Caco-2 (cell line): Measurements from ENCODE around the gene SH3GL2. TPM values are rescaled to one million over a fixed set of nuclear protein-coding genes. Genes with fewer than 3 reads are reported as not detected.

Experiments used
- BruUV-seq: library from RNA; stranded (reverse); fragments of 400-500 nt; replicated peaks from 2 replicates; lab custom pipeline; 2021; lab: Mats Ljungman, UMichigan
- CTCF ChIA-PET: fragments of 300-600 bp; sonication (Branson Sonifier 250); formaldehyde crosslinking; loops from one replicate; lab custom pipeline; 2022; ENCODE audit warnings: antibody characterized with exemption; lab: Charles Lee
- POLR2A ChIA-PET: fragments of 300-600 bp; sonication (Branson Sonifier 250); formaldehyde crosslinking; loops from one replicate; lab custom pipeline; 2022; ENCODE audit warnings: antibody characterized with exemption; lab: Charles Lee
- DNase-seq, 2 experiments: peaks; one replicate each; pipeline versions ENCODE4 v3.0.0 to v3.0.0-alpha.2; 2020 to 2022
- H3K27me3 ChIP-seq: replicated peaks from 2 replicates; pipeline ENCODE4 v1.6.0; 2011; ENCODE audit warnings: low read length; ENCODE audit not compliant: control insufficient read depth, insufficient read depth
- H3K36me3 ChIP-seq: 2 replicates; pipeline ENCODE4 v1.5.1; 2011; ENCODE audit warnings: low read length; ENCODE audit not compliant: control insufficient read depth, insufficient read depth
- H3K4me1 ChIP-seq: fragments of 250-450 bp; sonication (Bioruptor Pico); 2 replicates; pipeline ENCODE4 v1.5.1; 2020; ENCODE audit warnings: mild to moderate bottlenecking
- H3K4me3 ChIP-seq: 2 replicates; pipeline ENCODE4 v1.5.1; 2011; ENCODE audit warnings: low read depth, mild to moderate bottlenecking, control low read depth, low read length
- H3K9me3 ChIP-seq: fragments of 250-450 bp; sonication (Bioruptor Pico); 2 replicates; pipeline ENCODE4 v1.5.1; 2020; ENCODE audit warnings: mild to moderate bottlenecking, moderate library complexity
- H3K27ac Mint-ChIP-seq: one replicate; pipeline ENCODE4 v1.8.0; 2022; ENCODE audit warnings: mixed read lengths; ENCODE audit not compliant: unreplicated experiment
- H3K27me3 Mint-ChIP-seq: one replicate; pipeline ENCODE4 v1.8.0; 2022; ENCODE audit warnings: mixed read lengths; ENCODE audit not compliant: insufficient read depth, unreplicated experiment
- H3K36me3 Mint-ChIP-seq: one replicate; pipeline ENCODE4 v1.8.0; 2022; ENCODE audit warnings: mild to moderate bottlenecking, mixed read lengths; ENCODE audit not compliant: insufficient read depth, unreplicated experiment
- H3K4me1 Mint-ChIP-seq: one replicate; pipeline ENCODE4 v1.8.0; 2022; ENCODE audit warnings: low read depth, mixed read lengths; ENCODE audit not compliant: unreplicated experiment
- H3K4me3 Mint-ChIP-seq: one replicate; pipeline ENCODE4 v1.8.0; 2022; ENCODE audit warnings: mild to moderate bottlenecking, moderate library complexity, mixed read lengths; ENCODE audit not compliant: unreplicated experiment
- H3K9me3 Mint-ChIP-seq: one replicate; pipeline ENCODE4 v1.8.0; 2022; ENCODE audit warnings: mixed read lengths; ENCODE audit not compliant: unreplicated experiment
- intact Hi-C: fragments of 100-400 bp; cut with micrococcal nuclease; formaldehyde crosslinking; loops from one replicate; pipeline ENCODE4 v1.10.0; 2022; ENCODE audit not compliant: unreplicated experiment
- total RNA-seq: library from RNA; stranded (reverse); gene quantifications from 2 replicates; pipeline ENCODE4 v1.2.3, GENCODE V29; 2022
- TF ChIP-seq, protein P1 (sequence below), 2 experiments: fragments of 200-600 bp in 1 of 2; IDR thresholded peaks; 1 replicate in 1 of 2; 2 replicates in 1 of 2; pipeline versions ENCODE4 v1.5.1 to v1.8.0; 2011 to 2022; ENCODE audit warnings: antibody characterized with exemption in 1 of 2, control low read depth in 1 of 2, inconsistent platforms in 1 of 2, low read depth in 1 of 2, low read length in 1 of 2, mild to moderate bottlenecking in 1 of 2, moderate library complexity in 1 of 2; ENCODE audit not compliant: insufficient read depth in 1 of 2, severe bottlenecking in 1 of 2, unreplicated experiment in 1 of 2

SH3GL2 gene
- total RNA-seq, 1 experiment from 2014 or later, result not detected

DNA sequence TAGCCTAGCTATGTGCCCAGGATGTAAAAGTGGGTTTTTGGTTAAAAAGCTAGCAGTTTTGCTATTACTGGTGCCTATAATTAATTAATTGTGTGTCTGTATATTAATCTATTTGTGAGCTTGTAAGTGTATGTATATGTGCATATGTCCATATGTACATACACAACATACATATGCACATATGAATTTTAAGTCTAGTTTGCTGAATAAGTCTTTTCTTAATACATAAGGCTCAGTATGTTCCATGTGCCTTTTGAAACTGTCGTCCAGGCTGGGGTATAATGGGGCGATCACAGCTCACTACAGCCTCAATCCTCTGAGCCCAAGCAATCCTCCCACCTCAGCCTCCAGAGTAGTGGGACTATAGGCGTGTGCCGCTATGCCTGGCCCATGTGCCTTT, 10.1 kb downstream of the SH3GL2 start:
- CTCF ChIA-PET, result no interaction called here

DNA sequence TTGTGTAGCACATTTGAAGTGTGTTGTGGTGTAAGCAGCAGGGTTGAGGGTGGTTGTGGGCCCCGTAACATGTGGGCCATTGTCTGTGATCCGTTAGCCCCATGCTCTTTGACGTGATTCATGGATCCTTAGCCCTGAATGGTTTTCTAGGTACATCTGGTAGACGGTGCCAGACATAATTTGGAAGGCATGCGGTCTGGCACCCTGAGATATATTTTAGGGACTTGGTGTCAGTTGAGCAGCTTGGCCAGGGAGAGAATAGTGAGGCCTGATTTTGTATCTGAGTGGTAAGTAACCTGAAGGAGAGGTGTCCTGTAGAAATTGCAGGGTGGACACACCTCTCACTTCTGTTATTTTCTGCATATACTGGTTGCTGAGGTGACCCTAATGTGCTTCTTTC, 10.9 kb downstream of the SH3GL2 start:
- Mint-ChIP-seq H3K27me3 (peaks cover 12% of the 10 kb centered on the region), H3K9me3 (no peaks in the 10 kb centered on the region)

More for the DNA sequence above, 10.1 kb downstream of the SH3GL2 start:
- Mint-ChIP-seq H3K4me1 (no peaks in the 10 kb centered on the region), H3K27me3 (peaks cover 14% of the 10 kb centered on the region), H3K36me3 (peaks cover 7% of the 10 kb centered on the region), H3K27ac (no peak overlapping the region), H3K9me3 (no peaks in the 10 kb centered on the region), H3K4me3 (no peak overlapping the region)
- no peaks in the 10 kb centered on the region for H3K36me3 ChIP-seq
- DNase-seq, result no peak
- H3K4me3 ChIP-seq, result no peak overlapping the region
- TF ChIP-seq, protein P1, sequence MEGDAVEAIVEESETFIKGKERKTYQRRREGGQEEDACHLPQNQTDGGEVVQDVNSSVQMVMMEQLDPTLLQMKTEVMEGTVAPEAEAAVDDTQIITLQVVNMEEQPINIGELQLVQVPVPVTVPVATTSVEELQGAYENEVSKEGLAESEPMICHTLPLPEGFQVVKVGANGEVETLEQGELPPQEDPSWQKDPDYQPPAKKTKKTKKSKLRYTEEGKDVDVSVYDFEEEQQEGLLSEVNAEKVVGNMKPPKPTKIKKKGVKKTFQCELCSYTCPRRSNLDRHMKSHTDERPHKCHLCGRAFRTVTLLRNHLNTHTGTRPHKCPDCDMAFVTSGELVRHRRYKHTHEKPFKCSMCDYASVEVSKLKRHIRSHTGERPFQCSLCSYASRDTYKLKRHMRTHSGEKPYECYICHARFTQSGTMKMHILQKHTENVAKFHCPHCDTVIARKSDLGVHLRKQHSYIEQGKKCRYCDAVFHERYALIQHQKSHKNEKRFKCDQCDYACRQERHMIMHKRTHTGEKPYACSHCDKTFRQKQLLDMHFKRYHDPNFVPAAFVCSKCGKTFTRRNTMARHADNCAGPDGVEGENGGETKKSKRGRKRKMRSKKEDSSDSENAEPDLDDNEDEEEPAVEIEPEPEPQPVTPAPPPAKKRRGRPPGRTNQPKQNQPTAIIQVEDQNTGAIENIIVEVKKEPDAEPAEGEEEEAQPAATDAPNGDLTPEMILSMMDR (IDR thresholded peaks at IDR 0.05; ENCODE audit: insufficient read depth in 1 of 2, low read depth in 1 of 2, low read length in 1 of 2, severe bottlenecking in 1 of 2, unreplicated experiment in 1 of 2), result no peak
- BruUV-seq, result no TSS peak
- no peaks in the 10 kb centered on the region for H3K4me1 ChIP-seq
- H3K27me3 ChIP-seq, result no peaks in the 10 kb centered on the region
- H3K9me3 ChIP-seq, result no peaks in the 10 kb centered on the region
- intact Hi-C loops, result no loop called here
- POLR2A ChIA-PET, result no interaction called here

DNA sequence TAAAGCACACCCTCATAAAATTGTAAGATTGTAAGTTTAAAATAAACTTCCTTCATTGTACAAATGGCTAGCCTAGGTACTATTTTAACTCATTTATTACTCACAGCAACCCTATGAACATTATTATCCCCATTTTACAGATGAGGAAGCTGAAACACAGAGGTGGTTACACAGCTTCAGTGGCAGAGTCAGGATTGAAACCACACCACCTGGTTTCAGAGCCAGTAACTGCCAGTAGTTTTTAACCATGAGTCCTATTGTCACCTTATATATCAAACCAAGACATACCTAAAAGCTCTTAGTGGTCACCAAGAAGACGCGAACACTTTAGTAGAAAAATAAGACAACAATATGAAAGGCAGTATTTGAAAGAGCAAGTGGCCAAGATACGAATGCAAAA, 16.1 kb downstream of the SH3GL2 start:
- H3K9me3 Mint-ChIP-seq, result no peaks in the 10 kb centered on the region
- H3K4me1 Mint-ChIP-seq, result no peaks in the 10 kb centered on the region
- no TSS peak for BruUV-seq
- no peak for DNase-seq
- POLR2A ChIA-PET, result no interaction called here
- no peaks in the 10 kb centered on the region for H3K4me1 ChIP-seq
- CTCF ChIA-PET, result no interaction called here
- no peaks in the 10 kb centered on the region for H3K9me3 ChIP-seq
- H3K27ac Mint-ChIP-seq, result no peak overlapping the region
- peaks cover 5% of the 10 kb centered on the region for H3K27me3 Mint-ChIP-seq
- no peaks in the 10 kb centered on the region for H3K27me3 ChIP-seq
- H3K36me3 Mint-ChIP-seq, result no peaks in the 10 kb centered on the region
- H3K4me3 Mint-ChIP-seq, result no peak overlapping the region
- no peak overlapping the region for H3K4me3 ChIP-seq
- no peaks in the 10 kb centered on the region for H3K36me3 ChIP-seq
- TF ChIP-seq, protein P1 (IDR thresholded peaks at IDR 0.05; ENCODE audit: insufficient read depth in 1 of 2, low read depth in 1 of 2, low read length in 1 of 2, severe bottlenecking in 1 of 2, unreplicated experiment in 1 of 2), result no peak
- intact Hi-C loops, result no loop called here

More for the DNA sequence above, 10.9 kb downstream of the SH3GL2 start:
- no peak for DNase-seq
- no peaks in the 10 kb centered on the region for H3K27me3 ChIP-seq
- no peak overlapping the region for H3K4me3 Mint-ChIP-seq
- peaks cover 7% of the 10 kb centered on the region for H3K36me3 Mint-ChIP-seq
- ChIA-PET CTCF (no interaction called here), POLR2A (no interaction called here)
- intact Hi-C loops, result no loop called here
- no peaks in the 10 kb centered on the region for H3K4me1 ChIP-seq
- H3K27ac Mint-ChIP-seq, result no peak overlapping the region
- no peak overlapping the region for H3K4me3 ChIP-seq
- H3K36me3 ChIP-seq, result no peaks in the 10 kb centered on the region
- no peaks in the 10 kb centered on the region for H3K4me1 Mint-ChIP-seq
- TF ChIP-seq, protein P1 (IDR thresholded peaks at IDR 0.05; ENCODE audit: insufficient read depth in 1 of 2, low read depth in 1 of 2, low read length in 1 of 2, severe bottlenecking in 1 of 2, unreplicated experiment in 1 of 2), result no peak
- H3K9me3 ChIP-seq, result no peaks in the 10 kb centered on the region
- BruUV-seq, result no TSS peak
